NCI-H2196 (cell line): ENCODE data around the gene PDE3B.

Source experiments
- DNase-seq: peaks from one replicate; lab custom pipeline; 2025; ENCODE audit not compliant: unreplicated experiment; lab: John Stamatoyannopoulos, UW

The PDE3B gene

GRCh38 chr11:14908214-14908880 is 264.7 kb downstream of the PDE3B start:
- DNase-seq: peak; percentile 75

GRCh38 chr11:14914536-14914935 is 270.9 kb downstream of the PDE3B start:
- no peak for DNase-seq

- DNase-seq: no peak
Measured at GRCh38 chr11:14916403-14916802, 272.8 kb downstream of the PDE3B start.
